Thoracic aorta (tissue), 2 donors: ENCODE results near the gene NADK2. TPM values are rescaled to one million over a fixed set of nuclear protein-coding genes. Genes with fewer than 3 reads are reported as not detected.

Source experiments
- ATAC-seq: fragments of 150-250 bp; one replicate; pipeline ENCODE4 v1.8.0; 2017; ENCODE audit warnings: low read depth; ENCODE audit not compliant: insufficient number of reproducible peaks, low FRiP score
- DNase-seq: peaks from one replicate; pipeline ENCODE4 v3.0.0-alpha.2; 2020; ENCODE audit warnings: low spot score
- H3K27ac ChIP-seq, 2 donors: fragments of 200-600 bp; sonication (generic); 1 replicate in 1 of 2; 2 replicates in 1 of 2; pipeline ENCODE4 v1.5.1; 2016; ENCODE audit warnings: mild to moderate bottlenecking in 2 of 2, moderate library complexity in 2 of 2
- H3K27me3 ChIP-seq: fragments of 200-600 bp; sonication (generic); replicated peaks from 2 replicates; pipeline ENCODE4 v1.6.0; 2016; ENCODE audit warnings: mild to moderate bottlenecking; ENCODE audit not compliant: insufficient read depth
- H3K36me3 ChIP-seq: fragments of 200-600 bp; sonication (generic); one replicate; pipeline ENCODE4 v1.5.1; 2016
- H3K4me1 ChIP-seq, 2 donors: fragments of 200-600 bp; sonication (generic); 1 replicate in 1 of 2; 2 replicates in 1 of 2; pipeline versions ENCODE4 v1.5.1 to v1.6.0; 2016; ENCODE audit warnings: low read depth in 2 of 2, mild to moderate bottlenecking in 1 of 2; ENCODE audit not compliant: control insufficient read depth in 1 of 2
- H3K4me3 ChIP-seq: fragments of 200-600 bp; sonication (generic); 2 replicates; pipeline ENCODE4 v1.5.1; 2016; ENCODE audit warnings: mild to moderate bottlenecking
- H3K9me3 ChIP-seq: fragments of 200-600 bp; sonication (generic); 2 replicates; pipeline ENCODE4 v1.5.1; 2016
- total RNA-seq, 2 donors: library from RNA; depleted of rRNA; stranded (reverse); fragments of >200 nt; gene quantifications; one replicate each; pipeline versions ENCODE4 v1.1.0 to v1.2.3, GENCODE V29; 2016
- TF ChIP-seq, protein P1 (sequence below): fragments of 200-600 bp; sonication (generic); IDR thresholded peaks from one replicate; pipeline ENCODE4 v1.5.1; 2019; ENCODE audit warnings: antibody characterized with exemption

The NADK2 gene
- total RNA-seq, 2 donors from 2014 or later: 16.2 to 31.5 TPM

DNA sequence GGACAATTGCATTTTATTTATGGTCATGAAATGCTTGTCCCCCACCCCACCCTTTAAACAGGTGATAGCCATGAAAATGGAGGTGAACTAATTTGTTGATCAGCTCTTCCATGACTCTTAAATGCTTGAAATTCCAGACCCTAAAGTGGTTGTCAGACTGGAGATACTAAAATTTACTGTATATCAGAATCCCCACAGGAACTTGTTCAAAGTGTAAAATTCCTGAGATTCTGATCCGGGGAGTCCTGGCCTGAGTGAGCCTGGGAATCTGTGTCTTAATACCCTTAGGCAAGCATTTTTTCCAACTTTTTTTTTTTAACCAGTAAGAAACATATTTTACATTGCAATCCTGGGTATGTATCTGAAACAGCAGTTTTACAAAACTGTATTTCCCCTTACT is 85.1 kb downstream of the NADK2 start:
- no peaks in the 10 kb centered on the region for H3K9me3 ChIP-seq
- H3K4me1 ChIP-seq: peaks cover 5 to 27% of the 10 kb centered on the region in 2 donors
- DNase-seq (no peak), ATAC-seq (no peak)
- no peaks in the 10 kb centered on the region for H3K27me3 ChIP-seq
- no peak overlapping the region for H3K27ac ChIP-seq
- peaks cover 3% of the 10 kb centered on the region for H3K36me3 ChIP-seq
- TF ChIP-seq, protein P1, sequence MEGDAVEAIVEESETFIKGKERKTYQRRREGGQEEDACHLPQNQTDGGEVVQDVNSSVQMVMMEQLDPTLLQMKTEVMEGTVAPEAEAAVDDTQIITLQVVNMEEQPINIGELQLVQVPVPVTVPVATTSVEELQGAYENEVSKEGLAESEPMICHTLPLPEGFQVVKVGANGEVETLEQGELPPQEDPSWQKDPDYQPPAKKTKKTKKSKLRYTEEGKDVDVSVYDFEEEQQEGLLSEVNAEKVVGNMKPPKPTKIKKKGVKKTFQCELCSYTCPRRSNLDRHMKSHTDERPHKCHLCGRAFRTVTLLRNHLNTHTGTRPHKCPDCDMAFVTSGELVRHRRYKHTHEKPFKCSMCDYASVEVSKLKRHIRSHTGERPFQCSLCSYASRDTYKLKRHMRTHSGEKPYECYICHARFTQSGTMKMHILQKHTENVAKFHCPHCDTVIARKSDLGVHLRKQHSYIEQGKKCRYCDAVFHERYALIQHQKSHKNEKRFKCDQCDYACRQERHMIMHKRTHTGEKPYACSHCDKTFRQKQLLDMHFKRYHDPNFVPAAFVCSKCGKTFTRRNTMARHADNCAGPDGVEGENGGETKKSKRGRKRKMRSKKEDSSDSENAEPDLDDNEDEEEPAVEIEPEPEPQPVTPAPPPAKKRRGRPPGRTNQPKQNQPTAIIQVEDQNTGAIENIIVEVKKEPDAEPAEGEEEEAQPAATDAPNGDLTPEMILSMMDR: no peak
- H3K4me3 ChIP-seq: no peak overlapping the region

DNA sequence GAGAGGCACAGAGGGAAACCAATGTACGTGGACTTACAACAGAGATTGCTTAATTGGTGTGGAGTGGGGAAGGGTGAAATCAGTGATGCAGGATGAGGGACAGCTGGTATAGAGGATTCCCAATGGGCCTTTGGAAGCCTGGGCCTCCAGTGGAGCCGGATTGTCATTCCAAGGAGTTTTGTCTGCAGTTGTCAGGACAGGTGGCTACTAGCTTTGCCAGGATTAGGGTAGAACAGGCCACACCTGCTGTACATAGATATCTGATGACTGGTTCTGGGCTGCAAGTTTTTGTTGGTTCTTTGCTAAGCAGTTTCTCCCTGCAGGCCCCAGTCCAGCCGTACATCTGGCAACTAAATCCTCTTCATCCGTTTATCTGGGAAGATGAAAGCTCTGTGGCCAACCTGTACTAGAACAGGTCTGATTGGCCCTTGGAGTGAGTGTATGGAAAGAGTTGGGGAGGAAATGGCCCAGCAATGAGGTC is 85.6 kb downstream of the NADK2 start:
- TF ChIP-seq, protein P1: no peak
- Histone ChIP-seq H3K27me3 (no peaks in the 10 kb centered on the region), H3K36me3 (peaks cover 3% of the 10 kb centered on the region), H3K9me3 (no peaks in the 10 kb centered on the region), H3K27ac (no peak overlapping the region), H3K4me1 (peaks cover 5 to 27% of the 10 kb centered on the region in 2 donors), H3K4me3 (no peak overlapping the region)
- ATAC-seq (no peak), DNase-seq (no peak)

DNA sequence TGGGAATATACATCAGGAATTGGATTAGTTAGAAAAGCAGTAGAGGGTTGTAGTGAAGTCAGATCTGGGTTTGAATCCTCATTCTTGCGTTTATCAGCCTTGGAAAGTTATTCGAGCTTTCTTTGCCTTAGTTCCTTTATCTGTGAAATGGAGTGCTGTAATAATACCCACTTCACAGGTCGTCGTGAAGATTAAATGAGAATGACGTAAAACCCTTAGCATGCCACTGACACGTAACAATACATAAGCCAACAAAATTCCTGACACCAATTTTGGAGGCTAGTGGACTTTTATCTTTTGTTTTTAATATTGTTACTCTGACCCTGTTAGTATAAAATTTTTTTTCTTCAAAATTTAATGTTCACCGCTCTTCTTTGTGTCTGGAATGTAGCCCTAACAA is 86.4 kb downstream of the NADK2 start:
- ATAC-seq: no peak
- Histone ChIP-seq H3K27me3 (no peaks in the 10 kb centered on the region), H3K27ac (no peak overlapping the region), H3K9me3 (no peaks in the 10 kb centered on the region), H3K4me1 (peaks cover 5 to 34% of the 10 kb centered on the region in 2 donors), H3K36me3 (peaks cover 3% of the 10 kb centered on the region), H3K4me3 (no peak overlapping the region)
- TF ChIP-seq, protein P1: no peak
- no peak for DNase-seq

DNA sequence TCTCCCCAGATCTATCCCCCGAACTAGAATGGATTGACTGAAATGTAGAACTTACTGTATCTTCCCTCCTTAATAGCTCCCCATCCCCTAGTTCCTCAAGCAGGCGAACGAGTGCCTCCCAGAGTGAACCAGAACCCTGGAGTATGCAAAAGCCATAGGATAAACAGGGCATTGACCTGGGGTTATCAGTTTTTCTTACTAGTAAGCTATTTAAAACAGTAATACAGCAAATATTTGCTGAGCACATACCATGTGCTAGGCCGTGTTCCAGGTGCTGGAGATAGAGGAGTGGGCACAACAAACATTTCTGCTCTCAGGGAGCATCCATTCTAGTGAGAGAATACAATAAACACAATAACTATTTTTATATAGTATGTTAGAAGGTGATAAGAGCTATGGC is 88.0 kb downstream of the NADK2 start:
- Histone ChIP-seq H3K27me3 (no peaks in the 10 kb centered on the region), H3K4me3 (no peak overlapping the region), H3K4me1 (peaks cover 5 to 37% of the 10 kb centered on the region in 2 donors), H3K9me3 (no peaks in the 10 kb centered on the region), H3K36me3 (no peaks in the 10 kb centered on the region), H3K27ac (no peak overlapping the region)
- TF ChIP-seq, protein P1: no peak
- ATAC-seq (no peak), DNase-seq (no peak)

DNA sequence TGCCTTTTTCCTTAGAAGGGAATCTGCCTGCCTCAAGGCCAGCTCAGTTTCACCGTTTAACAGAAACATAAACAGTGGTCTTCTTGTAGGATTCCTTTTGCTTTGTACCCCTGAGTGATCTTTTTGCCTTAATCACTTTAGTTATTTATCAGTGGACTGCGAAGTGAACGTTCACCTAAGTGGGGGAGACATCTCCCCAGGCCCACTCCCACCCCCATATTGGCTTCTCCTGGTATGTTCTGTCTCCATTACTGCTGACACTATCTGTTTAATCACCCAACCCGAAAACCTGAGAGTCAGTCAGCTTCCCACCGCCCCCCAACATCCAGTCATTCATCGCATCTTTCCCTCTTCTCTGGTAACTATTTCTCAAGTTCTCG is 88.4 kb downstream of the NADK2 start:
- Histone ChIP-seq H3K36me3 (no peaks in the 10 kb centered on the region), H3K27me3 (no peaks in the 10 kb centered on the region), H3K27ac (no peak overlapping the region), H3K4me3 (peak overlapping the region; percentile 90), H3K9me3 (no peaks in the 10 kb centered on the region), H3K4me1 (peaks cover 5 to 37% of the 10 kb centered on the region in 2 donors)
- ATAC-seq: no peak
- DNase-seq: no peak
- TF ChIP-seq, protein P1: no peak
